Left lung (tissue), 10 donors: ENCODE results near the gene RTTN. TPM values are rescaled to one million over a fixed set of nuclear protein-coding genes. Genes with fewer than 3 reads are reported as not detected.

Source experiments
- ATAC-seq: fragments of 200-7000 bp; cut with Tn5 transposase; one replicate; pipeline ENCODE4 v1.9.1; 2020; ENCODE audit warnings: moderate library complexity
- DNase-seq, 4 donors: peaks; one replicate each; pipeline ENCODE4 v3.0.0-alpha.2; 2013 to 2020
- H3K27ac ChIP-seq, 2 donors: fragments of 200-600 bp; sonication (generic) in 1 of 2; one replicate each; pipeline versions ENCODE4 v1.5.0 to v1.8.0; 2020 to 2021
- H3K27me3 ChIP-seq, 2 donors: fragments of 200-600 bp; sonication (generic) in 1 of 2; one replicate each; pipeline versions ENCODE4 v1.5.0 to v1.8.0; 2020 to 2021
- H3K36me3 ChIP-seq, 2 donors: fragments of 200-600 bp; sonication (generic) in 1 of 2; one replicate each; pipeline versions ENCODE4 v1.5.0 to v1.8.0; 2020 to 2021
- H3K4me1 ChIP-seq, 2 donors: fragments of 200-600 bp; one replicate each; pipeline ENCODE4 v1.8.0; 2021
- H3K4me3 ChIP-seq, 2 donors: fragments of 200-600 bp; sonication (generic) in 1 of 2; one replicate each; pipeline versions ENCODE4 v1.5.0 to v1.8.0; 2020 to 2021; ENCODE audit warnings: mild to moderate bottlenecking in 1 of 2
- H3K9me3 ChIP-seq, 2 donors: fragments of 200-600 bp; sonication (generic) in 1 of 2; one replicate each; pipeline versions ENCODE4 v1.5.0 to v1.8.0; 2020 to 2021
- CTCF ChIP-seq, 2 donors: fragments of 200-600 bp; sonication (generic) in 1 of 2; IDR thresholded peaks; one replicate each; pipeline versions ENCODE4 v1.5.0 to v1.8.0; 2021; ENCODE audit warnings: antibody characterized with exemption in 2 of 2
- intact Hi-C, 2 donors: fragments of 100-400 bp; cut with DNase I; formaldehyde crosslinking; loops; one replicate each; pipeline versions ENCODE4 v1.11.2 to v1.14.2; 2022
- polyA plus RNA-seq, 6 donors: library from polyadenylated mRNA; unstranded; fragments of 120-200 nt; gene quantifications; one replicate each; pipeline ENCODE4 v1.2.1, GENCODE V29; 2013; ENCODE audit not compliant: insufficient read length in 6 of 6
- total RNA-seq, 2 donors: library from RNA; stranded (reverse); fragmentation: NEBNext Ultra II Directional; extraction: Animal tissue kit (Norgen Biotek cat#: 25700); gene quantifications; one replicate each; pipeline ENCODE4 v1.2.1, GENCODE V29; 2021
- donor health status: DM: no; HTN: yes; CAD: no.
- donor health status: DM: no; HTN: no; CAD: no.

Gene RTTN
- total and polyA plus RNA-seq, 8 donors: 9.8 to 25.4 (median 21.1) TPM

DNA sequence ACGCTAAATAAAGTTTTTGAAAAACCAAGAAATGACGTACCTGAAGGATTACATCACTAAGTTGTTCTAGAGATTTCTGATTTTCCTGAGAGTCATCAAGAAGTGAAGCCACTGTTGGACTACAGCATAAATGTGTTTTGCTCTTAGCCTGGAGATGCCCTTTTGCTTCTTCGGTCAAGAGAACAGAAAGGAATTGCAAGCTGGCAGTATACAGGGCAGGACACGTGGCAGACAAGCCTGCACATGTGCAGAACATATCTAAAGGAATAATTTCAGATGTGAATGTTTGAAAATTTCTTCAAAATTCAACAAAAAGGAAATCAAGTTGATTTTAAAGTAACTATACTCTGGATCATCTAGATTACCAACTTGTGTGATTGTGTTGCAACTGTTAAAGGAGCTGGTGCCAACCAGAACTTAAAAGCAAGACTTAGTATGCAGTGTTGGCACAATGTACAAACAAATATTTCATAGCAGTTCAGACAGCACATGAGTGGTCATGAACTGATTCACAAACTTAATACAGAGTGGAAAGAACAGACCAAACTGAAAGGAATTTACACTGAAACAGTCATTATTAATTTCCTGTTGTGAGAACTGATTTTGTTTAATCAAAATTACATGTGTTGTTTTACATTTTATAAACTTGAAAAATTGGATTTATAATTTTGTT is 157.4 kb downstream of the RTTN start:
- TF ChIP-seq CTCF (IDR thresholded peaks at IDR 0.05): no peak
- H3K4me1 ChIP-seq: no peaks in the 10 kb centered on the region
- no peaks in the 10 kb centered on the region for H3K9me3 ChIP-seq
- no peak overlapping the region for H3K27ac ChIP-seq
- peak; percentile 78 for ATAC-seq
- intact Hi-C loops: no loop called here
- no peak for DNase-seq
- peaks cover 0 to 11% of the 10 kb centered on the region in 2 donors for H3K36me3 ChIP-seq
- H3K27me3 ChIP-seq: no peaks in the 10 kb centered on the region
- H3K4me3 ChIP-seq: no peak overlapping the region

DNA sequence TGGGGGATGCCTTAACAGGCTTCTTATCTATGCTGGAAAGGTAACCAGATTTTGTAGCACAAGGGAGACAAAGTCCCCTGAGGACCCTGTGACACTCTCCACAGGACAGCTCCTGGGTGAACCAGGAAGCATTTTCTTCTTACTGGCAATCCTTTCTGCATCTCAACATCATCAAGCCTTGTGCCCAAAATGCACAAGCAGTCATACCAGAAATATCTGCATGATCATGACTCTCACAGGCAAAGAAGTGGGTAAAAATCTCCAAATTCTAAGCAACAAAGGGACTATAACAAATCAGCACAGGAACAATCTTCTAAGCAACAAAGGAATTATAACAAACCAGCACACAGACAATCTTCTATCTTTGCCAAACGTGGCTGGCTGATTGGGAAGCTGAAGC is 158.7 kb downstream of the RTTN start:
- no peak overlapping the region for H3K27ac ChIP-seq
- H3K27me3 ChIP-seq: no peaks in the 10 kb centered on the region
- H3K36me3 ChIP-seq: peaks cover 0 to 11% of the 10 kb centered on the region in 2 donors
- H3K4me3 ChIP-seq: no peak overlapping the region
- DNase-seq (no peak), ATAC-seq (no peak)
- H3K4me1 ChIP-seq: no peaks in the 10 kb centered on the region
- H3K9me3 ChIP-seq: no peaks in the 10 kb centered on the region
- intact Hi-C loops: no loop called here
- TF ChIP-seq CTCF (IDR thresholded peaks at IDR 0.05): no peak

- TF ChIP-seq CTCF (IDR thresholded peaks at IDR 0.05): no peak
- intact Hi-C loops: no loop called here
- Histone ChIP-seq H3K4me3 (no peak overlapping the region), H3K27me3 (no peaks in the 10 kb centered on the region), H3K4me1 (no peaks in the 10 kb centered on the region), H3K9me3 (no peaks in the 10 kb centered on the region), H3K27ac (no peak overlapping the region), H3K36me3 (peaks cover 0 to 7% of the 10 kb centered on the region in 2 donors)
- ATAC-seq (peak; percentile 55), DNase-seq (no peak)
Observed at GRCh38 chr18:70046207-70046606, 159.3 kb downstream of the RTTN start.

DNA sequence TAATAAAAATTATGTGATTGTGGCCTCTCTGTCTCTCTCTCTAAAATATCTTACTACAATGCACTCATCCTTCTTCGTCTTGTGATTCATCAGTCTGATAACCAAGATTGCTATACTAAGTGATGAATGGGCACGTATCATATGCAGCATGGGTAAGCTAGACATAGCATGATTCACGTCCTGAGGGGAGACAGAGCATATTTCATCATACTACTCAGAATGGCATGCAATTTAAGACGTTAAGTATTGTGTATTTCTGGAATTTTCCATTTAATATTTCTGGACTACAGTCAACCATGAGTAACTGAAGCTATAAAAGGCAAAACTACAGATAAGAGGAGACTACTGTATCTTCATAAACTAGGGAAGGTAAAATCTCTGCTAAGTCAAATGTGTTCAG is 160.9 kb downstream of the RTTN start:
- no peak for TF ChIP-seq CTCF (IDR thresholded peaks at IDR 0.05)
- intact Hi-C loops: no loop called here
- Histone ChIP-seq H3K4me1 (no peaks in the 10 kb centered on the region), H3K4me3 (no peak overlapping the region), H3K9me3 (no peaks in the 10 kb centered on the region), H3K27me3 (no peaks in the 10 kb centered on the region), H3K36me3 (no peaks in the 10 kb centered on the region), H3K27ac (no peak overlapping the region)
- DNase-seq: no peak
- ATAC-seq: peak; percentile 57

- H3K9me3 ChIP-seq: no peaks in the 10 kb centered on the region
- H3K4me1 ChIP-seq: no peaks in the 10 kb centered on the region
- intact Hi-C loops: no loop called here
- ATAC-seq (no peak), DNase-seq (no peak)
- no peak overlapping the region for H3K4me3 ChIP-seq
- no peak overlapping the region for H3K27ac ChIP-seq
- no peaks in the 10 kb centered on the region for H3K27me3 ChIP-seq
- H3K36me3 ChIP-seq: peaks cover 0 to 5% of the 10 kb centered on the region in 2 donors
- no peak for TF ChIP-seq CTCF (IDR thresholded peaks at IDR 0.05)
Observed at GRCh38 chr18:70041459-70042050, 163.9 kb downstream of the RTTN start.
